ENCODE results near the gene ZIC4.

Gene ZIC4

DNA sequence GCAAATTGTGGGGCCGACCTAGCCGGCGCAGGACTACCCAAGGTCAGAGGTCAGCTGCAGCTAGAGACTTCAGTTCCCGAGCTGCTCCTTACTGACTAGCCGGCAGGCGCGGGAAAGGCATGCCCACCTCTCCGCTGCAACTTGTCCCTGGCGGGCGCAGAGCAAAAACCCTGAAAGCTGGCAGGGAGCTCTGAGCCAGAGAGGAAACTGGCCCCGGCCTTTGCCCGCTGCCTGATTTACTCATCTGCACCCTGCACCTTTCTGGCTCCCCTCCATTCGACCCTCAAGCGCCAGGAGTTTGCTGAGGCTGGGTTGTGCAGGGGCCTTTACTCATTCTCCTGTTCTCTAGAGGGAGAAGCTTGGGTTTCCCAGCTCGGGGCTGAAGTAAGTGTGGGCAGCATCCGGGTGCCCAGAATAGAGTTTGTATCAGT, 1.5 kb downstream of the ZIC4 start:
- DNase-seq, result no peak

- DNase-seq, result no peak
These were observed 2.1 kb downstream of the ZIC4 start for GRCh38 chr3:147404000-147404799.

DNA sequence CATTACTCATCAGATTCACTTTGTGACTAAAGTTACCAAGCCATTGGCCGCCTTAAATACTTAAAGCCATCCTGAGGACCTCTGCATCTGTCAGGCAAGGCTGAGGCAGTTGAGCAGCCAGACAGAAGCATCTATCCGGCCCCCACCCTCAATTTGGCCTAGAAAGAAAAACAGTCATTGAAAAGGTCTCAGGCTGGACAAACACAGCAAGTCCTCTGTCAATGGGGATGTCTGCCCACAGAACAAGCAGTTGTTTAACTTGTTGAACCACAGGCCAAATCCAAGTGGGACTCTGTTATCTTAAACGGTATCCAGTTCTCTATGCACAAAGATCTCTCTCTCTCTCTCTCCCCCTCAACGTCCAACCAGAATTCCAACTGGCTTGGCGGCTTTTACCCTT, 2.8 kb downstream of the ZIC4 start:
- no peak for DNase-seq

DNA sequence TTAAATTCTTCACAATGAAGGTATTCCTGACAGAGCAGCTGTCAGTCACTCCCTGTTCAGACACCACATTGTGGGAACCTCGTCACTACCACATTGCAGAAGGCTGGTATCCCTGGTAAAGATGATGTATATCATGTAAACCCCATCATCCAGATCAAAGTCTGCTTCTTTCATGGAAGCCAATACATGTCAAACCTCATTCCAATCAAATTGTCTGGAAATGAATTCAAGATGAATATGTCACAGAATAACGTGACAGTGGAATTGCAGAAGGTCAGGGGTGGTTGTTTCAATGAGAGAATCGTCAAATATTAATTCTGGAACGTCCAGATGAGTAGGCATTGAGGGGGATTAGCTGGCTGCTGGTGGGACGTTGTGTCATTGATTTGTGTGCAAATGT, 4.2 kb downstream of the ZIC4 start:
- DNase-seq, result no peak

DNA sequence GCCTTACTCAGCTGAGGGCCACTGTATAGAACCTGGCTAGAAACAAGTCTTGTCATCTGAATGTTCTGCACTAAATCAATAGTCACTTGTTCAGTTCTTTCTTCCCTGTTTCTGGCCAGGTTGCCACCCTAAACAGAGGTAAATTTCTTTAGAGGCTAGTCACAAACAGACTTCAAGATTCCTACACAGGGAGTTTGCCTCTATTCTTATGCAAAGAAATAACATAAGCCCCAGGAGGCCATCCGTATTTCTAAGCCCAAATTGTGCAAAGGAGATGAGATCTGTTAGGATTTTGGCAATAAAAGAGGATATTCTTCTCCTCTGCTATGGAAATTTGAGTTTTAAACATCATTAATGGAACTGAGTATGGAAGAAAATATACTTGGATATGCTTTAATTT, 4.9 kb downstream of the ZIC4 start:
- no peak for DNase-seq

DNA sequence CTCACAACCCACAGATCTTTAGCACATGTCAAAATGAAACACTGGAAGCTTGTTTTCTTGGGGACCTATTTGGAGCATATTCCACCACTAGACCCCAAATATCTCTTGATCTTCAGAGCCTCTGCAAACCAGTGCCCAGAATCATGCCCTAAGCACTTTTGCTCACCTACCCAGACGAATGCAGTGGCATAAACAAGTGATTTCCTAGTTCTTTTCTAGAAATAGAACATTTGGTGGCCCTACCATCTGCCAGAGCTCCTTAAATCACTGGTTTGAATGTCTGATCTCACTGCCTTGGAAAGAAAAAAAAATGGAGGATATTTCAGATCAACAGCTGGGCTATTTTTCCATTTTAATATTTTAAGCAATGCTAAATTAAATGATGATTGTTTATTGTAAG, 5.3 kb downstream of the ZIC4 start:
- no peak for DNase-seq

DNA sequence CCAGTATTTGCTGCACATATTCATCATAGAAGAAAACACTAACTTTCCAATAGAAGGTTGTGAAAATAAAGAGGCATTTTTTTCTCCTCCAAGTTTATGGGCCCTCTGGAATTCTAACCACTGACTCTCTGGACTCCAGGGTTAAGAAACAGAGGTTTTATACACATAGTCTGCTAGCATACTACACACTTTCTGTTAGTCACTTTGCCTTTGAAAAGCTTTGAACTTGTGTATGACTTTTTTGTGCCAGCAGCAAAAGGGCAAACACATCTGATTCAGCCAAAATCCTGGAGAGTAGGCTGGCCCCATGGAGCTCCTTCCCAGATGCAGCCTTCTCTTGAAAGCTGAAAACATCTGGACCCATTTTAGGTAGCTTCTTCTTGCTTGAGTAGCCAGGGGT, 6.2 kb downstream of the ZIC4 start:
- no peak for DNase-seq

DNA sequence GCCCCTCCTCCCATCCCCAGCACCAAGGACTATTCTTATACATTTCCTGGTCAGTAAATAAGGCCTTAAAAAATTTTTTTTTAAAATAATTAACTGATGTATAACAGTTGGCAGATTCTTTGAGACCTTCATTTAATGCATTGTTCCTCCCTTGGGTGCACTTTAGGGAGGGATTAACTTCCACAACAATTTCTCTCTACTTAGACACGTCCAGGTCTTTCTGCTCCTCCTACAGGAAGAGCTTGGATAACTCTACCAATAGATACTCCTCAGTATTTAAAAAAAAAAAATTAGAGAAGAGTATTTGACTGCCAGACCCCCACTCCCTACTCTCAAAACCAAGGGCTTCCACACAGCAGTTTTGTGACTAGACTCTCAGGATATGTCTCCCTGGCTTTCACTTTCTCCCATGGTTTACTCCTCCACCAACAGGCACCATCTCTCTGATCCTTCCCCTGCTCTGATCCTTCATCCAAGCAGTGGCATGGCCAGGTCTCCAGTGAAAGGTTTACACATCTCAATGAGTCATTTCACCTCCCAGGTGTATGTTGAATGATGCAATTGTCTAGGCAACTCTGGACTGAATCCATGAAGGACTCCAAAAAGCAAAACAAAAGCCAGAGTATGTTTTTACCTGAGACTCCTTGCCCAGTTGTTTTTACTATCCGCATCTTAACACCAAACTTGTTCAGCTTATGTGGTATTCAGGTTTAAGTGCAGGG, 7.4 kb downstream of the ZIC4 start:
- DNase-seq, result no peak

DNA sequence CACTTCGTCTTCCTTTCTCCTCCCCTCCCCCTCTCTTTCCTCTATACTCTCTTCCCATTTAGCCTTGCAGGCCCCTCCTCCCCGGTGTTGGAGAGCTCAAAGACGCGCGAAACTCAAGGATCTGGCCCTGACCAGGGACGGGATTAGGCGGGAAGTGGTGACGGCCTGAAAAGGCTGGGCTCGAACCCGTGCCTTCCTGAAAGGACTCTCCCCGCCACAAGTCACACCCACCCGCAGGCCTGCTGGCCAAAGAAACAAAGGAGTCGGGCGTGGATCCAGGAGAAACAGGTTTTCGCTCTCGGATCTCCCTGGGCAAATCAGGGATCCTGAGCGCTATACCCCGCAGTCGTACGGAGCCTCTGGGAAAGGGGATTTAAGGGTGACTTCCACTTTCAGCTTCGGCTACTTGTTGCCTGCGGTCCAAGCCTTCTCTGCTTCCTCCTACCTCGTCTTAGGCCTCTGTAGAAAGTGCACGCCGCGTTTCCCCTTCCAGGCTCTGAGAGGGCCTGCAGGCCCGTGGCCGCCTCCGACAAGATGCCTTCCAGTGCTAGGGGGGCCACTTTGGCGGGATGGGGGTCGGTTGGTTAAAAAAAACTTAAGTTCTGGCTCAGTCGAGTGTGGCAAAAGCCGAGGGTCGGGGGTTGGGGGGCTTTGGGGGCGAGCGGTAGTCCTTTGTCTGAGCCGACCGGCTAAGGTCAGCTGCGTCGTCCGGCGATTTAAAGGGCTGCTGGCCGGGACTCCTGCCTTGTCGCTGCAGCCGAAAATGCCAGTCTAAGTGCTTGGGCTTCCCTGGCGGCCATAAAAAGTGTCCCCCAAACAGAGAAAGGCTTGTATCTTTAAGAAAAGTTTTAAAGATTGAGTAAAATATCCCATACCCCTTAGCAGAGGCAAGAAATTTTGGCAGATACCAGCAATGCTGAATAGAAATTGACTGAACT, 8.2 kb downstream of the ZIC4 start:
- DNase-seq, result no peak

GRCh38 chr3:147397155-147397874, 9.0 kb downstream of the ZIC4 start:
- no peak for DNase-seq

- no peak for DNase-seq
These were observed 9.7 kb downstream of the ZIC4 start for GRCh38 chr3:147396712-147397046.

DNA sequence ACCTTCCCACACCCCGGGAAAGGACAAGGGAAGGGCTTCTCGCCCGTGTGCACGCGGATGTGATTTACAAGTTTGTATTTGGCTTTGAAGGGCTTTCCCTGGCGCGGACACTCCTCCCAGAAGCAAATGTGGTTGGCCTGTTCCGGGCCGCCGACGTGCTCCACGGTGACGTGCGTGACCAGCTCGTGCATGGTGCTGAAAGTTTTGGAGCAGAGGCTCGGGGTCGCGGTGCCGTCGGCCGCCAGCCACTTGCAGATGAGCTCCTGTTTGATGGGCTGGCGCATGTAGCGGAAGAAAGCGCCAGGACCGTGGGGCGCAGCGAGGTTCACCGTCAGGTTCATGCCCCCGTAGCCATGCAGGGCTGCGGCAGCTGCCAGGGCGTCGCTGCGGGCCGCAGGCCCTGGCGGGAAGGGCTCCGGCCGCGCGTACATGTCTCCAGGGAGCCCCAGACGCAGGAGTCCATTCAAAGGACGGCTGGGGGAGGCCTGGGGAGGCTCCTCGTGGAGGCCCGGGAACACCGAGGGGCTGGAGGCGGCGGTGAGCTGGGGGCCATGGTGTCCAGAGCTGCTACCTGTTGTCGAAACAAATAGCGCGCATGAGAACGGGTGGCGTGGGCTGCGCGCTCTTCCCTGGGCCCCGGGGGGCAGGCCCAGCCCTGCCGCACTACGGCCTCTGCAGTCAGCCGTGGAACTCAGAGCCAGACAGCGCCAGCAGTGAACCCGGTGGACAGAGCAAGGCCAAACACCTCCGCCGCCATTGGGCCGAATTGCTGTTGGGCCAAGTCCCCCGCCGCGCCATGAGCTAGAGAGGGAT, 10.2 kb downstream of the ZIC4 start:
- DNase-seq, result no peak

GRCh38 chr3:147394884-147395225, 11.5 kb downstream of the ZIC4 start:
- no peak for DNase-seq

- DNase-seq, result no peak
These were observed 12.1 kb downstream of the ZIC4 start for GRCh38 chr3:147393943-147394883.

DNA sequence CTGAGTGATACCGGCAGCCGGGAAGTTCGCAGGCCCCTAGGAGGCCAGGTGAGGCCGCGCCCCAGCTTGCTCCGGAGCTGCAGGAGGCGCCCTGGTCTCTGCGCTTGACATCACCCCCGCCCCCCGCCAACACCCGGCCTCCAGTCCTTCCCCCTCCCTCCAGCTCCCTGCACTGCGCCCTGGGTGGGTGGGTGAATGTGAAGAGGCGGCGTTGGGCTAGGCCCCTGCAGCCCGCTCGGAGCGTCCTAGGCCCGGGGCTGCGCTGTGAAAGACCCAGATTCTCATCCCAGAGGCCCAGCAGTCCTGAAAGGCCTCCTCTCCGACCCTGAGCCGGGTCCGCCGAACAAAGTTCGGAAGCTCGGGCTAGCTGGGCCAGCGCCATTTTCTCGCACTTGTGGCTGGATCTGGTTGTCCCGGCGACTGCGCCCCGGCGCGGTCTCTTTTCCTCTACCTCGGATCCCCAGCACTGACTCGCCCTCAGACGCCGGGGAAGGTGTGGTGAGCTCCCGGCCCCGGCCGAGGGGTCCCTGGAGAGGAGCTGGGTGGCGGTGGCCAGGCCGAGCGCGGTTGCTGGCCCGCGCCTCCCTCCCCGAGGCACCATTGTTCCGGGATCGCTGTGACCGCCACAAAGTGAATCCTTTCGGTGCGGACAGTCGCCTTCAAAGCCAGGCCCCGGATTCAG, 12.9 kb downstream of the ZIC4 start:
- DNase-seq, result no peak

- no peak for DNase-seq
These were observed 13.8 kb downstream of the ZIC4 start for GRCh38 chr3:147392625-147392946.

- DNase-seq, result no peak
These were observed 14.3 kb downstream of the ZIC4 start for GRCh38 chr3:147391781-147392624.

- no peak for DNase-seq
These were observed 15.5 kb downstream of the ZIC4 start for GRCh38 chr3:147390589-147391569.
